Measurements from ENCODE around the gene MSANTD2.

Gene MSANTD2

DNA sequence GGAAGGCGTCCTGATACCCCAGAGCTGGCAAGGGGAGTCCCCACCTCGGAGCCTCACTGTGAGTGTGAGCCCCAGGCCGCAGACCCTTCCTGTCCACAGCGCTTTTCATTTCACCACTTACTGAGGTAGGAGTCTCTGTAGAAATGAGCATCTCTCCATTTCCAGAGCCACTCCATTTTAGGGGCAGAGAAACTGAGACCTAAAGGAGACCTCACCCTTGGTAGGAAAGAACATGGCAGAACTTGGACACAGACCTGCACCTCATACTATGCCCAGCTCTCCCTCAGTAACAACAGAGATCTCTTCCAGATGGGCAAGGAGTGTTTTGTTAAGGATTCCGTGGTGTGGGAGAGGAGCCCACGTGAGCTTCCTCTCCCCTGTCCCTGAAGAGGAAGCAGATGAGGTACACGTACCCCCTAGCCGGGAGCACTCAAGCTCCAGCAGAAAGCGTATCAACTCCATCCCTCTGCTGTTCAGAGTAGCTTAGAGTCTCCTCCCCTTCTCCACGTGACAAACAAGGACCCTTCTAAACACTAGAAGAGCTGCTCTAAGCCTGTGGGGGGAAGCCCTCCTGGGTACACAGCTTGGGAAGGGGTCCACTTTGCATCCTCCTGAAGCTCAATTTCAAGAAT, 47.6 kb downstream of the MSANTD2 start:
- no peak for DNase-seq

DNA sequence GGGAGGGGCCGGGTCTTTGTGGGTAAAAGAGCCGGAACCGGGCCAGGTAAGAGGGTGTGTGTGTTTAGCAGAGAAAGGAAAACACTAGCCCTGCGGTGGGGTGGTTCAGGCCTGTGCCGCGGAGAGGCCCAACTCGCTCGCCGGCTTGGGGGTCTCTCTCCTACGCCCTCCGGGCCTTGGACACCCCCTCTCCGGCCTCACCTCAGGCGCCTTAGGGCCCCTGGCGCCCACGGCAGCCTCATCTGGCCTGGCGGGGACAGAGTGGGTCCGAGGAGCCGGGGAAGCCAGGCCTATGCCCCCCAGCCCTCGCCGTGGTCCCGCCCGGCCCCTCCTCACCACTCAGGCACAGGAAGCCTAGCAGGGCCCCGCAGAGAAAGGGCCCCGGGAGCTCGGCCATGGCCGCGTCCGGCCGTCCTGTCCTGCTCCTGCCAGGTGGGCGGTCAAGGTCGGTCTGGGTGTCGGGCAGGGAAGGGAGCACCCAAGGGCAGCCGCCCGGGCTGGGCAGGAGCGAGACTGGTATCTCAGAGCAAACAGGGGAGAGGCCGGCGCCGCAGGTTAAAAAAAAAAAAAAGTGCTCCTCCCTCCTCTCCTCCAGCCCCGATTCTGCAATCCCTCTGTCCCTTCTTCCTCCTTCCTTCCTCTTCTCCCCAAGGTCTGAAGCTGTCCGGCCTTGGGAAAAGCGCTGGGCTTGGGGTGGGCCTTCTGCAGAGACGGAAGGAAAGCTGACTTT, 48.3 kb downstream of the MSANTD2 start, which contains the start of gene VSIG2:
Gene VSIG2, minus strand, starts transcription at position 515 of the 730 bp plus-strand sequence. Its CDS starts 118 bp downstream, at position 397.
- DNase-seq, result no peak

DNA sequence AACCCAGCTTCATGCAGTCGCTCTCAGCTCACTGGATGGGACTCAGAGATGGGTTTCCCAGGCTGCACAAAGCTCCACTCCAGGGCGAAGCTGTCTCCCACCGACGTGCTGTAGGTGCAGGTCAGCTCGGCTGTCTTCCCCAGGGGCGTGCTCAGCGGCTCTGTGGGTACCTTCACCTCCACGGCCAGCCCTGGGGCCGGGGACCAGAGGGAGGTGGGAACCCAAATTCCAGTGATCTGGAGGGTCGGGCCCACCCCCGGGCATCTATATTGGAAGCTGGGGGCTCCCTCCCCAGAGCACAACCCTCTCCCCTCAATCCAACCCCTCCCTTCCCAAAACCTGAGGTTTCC, 48.8 kb downstream of the MSANTD2 start:
- no peak for DNase-seq

DNA sequence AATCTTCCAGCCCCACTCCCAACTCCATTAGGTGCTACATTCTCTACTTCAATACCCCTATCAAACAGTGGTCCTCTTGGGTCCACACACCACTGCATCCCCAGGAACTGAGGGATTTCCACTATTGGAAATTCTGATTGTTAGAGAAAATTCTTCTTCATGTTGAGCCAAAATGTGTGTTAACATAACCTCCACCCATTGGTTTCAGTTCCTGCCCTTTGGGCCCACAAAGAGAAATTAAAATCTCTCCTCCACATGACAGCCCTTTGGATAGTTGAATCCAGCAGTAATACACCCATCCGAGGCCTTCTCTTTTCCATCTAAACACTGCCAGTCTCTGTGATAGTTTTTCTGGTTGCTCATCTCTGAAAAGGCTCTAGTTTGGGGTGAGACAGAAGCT, 50.3 kb downstream of the MSANTD2 start:
- DNase-seq, result no peak

DNA sequence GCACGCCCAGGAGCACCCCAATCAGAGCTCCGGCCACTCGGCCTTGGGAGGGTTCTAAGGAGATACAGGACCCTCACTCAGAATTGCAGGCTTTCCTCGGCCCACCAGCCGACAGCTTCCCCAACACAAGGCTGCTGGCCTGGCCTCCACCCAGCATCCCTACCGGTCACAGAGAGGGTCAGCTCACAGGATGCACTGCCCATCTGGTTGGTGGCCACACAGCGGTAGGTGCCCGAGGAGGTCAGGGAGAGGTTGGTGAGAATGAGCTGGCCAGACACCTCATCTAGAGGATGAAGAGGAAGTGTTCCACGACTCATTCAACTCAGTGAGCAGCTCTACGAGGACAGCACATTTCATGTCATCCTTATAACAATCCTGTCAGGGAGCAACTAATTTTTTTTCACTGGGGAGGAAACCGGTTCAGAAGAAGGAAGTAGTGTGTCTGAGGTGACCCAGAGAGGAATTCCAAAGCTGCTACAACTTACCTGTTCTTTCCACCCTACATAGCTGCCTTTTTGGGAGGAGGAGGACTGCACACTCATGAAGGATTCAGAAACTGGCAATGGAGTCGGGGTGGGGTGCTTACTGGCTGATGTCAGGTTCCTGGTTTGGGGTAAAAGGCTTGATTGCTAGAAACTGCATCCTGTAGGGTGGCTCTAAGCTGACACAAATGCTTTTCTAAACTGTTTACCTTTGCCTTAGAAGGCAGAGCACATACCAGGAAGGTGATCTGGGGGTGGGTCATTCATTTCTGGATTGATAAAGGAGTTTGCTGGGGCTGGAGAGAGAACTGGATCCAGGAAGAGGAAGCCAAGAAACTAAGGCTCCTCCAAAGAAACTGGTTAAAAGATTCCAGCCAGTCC, 51.5 kb downstream of the MSANTD2 start:
- no peak for DNase-seq

DNA sequence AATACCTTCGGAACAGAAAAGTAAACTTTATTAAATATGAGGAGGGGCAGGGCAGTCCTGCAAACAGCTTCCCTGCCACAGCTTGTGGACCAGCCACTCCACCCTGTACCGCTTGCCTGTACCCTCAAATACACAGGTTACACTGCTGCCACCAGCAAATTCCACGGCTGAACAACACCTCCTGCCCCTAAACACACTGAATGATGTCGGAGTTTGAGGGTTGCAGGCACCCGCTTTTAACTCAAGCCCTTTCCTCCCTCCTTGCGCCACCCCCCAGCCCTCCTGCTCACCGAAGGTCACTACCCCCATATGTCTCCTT, 52.1 kb downstream of the MSANTD2 start:
- no peak for DNase-seq

DNA sequence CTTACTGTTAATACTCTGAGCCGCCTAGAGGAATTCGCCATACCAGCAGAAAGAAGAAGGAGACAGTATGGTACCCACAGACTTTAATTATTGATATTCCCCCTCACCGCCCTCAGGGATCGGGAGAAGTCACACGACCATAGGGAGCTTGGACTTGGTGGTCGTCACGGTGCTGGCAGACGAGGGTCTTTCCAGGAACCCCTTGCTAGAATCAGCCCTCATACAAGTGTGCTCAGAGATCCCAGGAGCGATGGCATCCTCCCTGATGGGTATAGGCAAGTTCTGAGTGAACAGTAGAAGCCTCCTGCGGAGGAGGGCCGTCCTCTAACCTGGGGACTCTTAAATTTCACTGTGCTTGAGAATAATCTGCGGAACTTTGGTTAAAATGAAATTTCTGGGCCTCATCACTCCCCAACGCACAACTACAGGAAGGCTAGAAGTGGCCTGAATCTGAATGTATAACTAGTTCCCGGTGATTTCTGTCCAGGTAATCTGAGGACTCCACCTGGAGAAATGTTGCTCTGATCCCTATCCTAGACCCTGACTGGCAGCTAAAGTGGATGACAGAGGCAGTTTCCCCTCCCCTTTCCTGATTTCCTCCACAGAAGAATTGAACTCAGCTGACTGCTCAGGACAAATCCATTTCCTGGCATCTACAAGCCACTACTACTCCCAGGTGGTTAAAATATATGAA, 52.7 kb downstream of the MSANTD2 start:
- DNase-seq, result no peak

DNA sequence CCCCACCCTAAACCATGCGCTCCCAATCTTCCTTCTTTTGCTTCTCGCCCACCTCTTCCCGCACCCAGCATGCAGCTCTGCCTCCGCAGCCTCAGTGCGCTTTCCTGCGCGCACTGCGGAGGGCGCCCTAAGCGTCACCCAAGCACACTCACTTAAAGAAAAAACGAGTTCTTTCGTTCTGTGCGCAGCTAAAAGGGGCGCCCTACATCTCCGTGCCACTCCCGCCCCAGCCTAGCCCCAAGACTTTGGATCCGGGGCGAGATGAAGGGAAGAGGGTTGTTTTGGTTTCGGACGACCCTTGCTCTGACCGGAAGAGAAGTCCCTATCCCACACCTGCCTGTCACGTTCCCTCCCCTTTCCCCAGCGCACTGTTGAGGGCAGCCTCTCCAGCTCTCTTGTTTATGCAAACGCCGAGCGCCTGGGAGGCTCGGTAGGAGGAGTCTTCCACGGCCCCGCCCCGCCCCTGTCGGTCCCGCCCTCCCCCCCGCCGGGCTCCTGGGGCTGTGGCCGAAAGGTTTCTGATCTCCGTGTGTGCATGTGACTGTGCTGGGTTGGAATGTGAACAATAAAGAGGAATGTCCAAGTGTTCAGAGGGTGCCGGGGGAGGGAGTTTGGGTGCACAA, 53.5 kb downstream of the MSANTD2 start:
- DNase-seq, result peak; percentile 79 to 86

DNA sequence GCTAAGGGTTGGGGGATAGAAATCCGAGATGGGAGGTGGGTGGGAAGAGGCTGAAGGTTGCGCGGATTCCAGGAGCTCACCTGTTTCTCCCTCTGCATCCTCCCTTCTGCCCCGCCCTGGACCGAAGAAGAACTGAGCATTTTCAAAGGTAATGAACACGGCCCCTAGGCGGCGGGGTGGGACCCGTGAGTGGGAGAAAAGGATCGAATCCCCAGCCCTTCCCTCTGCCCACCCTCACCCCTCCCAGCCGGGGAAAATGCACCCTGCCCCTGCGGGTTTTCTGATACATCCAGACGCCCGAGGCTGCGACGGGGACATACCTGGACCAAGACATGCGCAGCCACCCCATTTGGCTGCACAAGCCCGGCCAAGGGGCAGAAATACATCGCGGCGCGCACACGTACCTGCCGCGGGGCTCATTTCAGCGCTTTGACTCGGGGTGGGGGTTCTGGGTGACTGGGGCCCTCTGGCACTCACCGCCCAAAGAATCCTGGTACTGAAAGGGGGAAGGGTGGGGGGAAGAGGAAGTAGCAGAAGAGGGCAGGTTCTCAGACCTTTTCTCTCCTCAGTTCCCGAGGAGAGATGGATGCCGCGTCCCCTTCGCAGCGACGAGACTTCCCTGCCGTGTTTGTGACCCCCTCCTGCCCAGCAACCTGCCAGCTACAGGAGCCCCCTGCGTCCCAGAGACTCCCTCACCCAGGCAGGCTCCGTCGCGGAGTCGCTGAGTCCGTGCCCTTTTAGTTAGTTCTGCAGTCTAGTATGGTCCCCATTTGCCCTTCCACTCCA, 54.2 kb downstream of the MSANTD2 start:
- peak; percentile 33 to 41 for DNase-seq

DNA sequence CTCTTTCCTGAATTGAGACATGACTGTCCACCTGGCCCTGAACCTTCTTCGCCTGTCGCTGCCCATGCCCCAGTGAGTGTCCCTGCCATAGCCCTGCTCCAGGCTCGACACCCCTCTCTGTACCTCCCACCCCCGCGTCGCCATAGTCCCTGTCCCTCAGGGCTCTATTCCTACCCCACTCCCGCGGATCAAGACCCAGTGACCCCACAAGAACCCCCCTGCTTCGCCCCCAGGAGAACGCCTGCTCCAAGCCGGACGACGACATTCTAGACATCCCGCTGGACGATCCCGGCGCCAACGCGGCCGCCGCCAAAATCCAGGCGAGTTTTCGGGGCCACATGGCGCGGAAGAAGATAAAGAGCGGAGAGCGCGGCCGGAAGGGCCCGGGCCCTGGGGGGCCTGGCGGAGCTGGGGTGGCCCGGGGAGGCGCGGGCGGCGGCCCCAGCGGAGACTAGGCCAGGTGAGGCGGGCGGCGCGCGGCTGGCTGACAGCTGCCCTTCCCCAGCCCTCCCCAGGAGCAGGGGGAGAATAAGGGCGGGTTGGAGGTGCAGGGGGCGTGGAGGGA, 54.9 kb downstream of the MSANTD2 start:
- DNase-seq, result no peak

DNA sequence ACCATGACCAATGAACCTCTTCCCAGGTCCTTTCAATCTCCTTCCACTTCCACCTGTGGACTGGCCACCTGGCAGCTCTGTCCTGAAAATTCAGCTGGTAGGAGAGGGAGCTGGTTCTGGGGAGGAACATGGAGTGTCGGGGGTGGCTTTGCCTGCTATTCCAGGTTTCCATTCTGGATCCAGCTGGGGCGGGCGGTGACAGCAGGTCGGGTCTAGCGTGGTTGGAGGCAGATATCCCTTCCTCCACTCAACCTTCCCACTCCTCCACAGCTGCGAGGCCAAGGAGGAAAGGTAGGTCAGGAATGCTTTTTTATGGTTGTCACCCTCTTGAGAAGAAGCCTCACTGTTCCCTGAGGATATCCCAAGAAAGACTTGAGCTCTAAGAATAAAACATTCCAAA, 57.2 kb downstream of the MSANTD2 start:
- DNase-seq, result no peak

DNA sequence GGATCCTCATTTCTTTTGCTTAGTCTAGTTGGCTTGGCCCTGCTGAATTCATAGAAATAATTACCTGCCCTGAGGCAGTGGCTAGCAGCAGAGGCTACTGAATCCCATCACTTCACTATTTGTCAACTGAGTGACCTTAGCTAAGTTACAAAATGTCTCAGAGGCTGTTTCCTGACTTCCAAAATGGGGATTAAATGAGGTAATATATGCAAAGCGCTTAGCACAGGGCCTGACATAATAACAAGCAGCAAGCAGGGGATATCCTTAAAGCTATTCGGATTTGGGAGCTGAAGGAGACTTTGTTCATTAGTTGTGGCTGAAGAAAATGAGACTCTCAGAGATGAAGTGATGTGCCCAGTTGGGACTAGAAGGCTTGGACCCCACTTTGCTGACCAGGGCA, 57.7 kb downstream of the MSANTD2 start:
- DNase-seq, result no peak

DNA sequence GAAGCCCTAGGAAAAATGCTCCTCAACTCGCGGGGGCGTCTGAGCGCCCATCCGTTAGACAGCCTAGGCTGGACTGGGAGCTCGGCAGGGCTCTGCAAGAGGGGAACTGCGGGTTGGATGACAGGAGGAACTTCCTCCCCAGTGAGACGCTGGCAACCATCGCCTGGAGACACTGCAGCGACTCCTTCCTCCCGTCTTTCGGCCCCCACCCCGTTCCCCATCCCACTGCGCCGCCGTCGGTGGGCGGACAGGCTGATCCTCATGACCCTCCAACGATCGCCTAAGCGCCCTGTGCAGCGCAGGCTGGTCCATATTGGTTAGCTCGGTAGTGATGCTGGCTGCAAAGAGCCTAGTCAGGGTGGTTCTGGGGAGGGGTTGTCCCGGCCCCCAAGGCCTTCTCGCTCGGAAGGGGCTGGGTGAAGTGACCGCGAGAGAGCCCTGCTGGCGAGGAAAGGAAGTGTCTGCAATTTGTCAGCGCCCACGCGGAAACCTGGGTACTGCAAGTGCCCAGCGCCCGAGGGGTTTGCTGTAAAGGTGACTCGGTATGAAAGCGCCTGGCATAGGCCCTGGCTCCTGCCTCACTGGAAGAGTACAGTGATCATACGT, 59.8 kb downstream of the MSANTD2 start:
- DNase-seq, result peak; percentile 57 to 65

DNA sequence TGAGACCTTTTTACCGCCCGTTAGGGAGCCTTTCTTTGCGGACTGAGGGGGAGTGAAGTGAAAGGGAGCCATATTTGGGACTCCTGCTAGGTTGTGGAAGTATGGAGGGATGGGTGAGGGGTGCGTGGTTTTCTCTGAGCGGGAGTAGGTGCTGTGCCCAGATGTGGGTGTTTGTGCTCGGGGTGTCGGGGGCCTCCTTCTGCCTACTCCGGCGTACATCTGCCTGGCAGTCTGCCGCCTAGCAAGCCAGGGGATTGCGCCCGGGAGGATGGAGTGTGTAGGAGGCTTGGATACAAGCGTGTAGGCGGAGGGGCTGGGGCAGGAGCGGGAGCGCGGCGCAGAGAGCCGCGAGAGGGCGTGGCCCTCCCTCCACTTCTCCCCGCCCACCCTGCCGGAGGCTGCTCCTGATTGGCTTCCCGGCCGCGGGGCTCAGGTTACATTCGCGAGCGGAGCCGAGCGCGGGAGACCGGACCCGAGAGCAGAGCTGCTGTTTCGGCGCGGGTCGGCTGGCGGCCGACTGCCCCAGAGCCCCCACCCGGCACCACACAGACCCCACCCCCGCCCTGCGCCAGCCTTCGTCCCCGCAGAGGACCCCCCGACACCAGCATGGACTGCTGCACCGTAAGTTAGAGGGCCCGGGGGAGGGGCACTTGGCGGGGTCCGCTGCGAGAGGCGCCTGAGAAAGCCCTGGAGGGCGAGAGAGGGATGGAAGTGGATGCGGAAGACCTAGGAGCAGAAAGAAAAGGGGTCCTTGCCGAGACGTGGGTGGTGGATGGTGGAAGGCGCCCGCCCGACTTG, 60.5 kb downstream of the MSANTD2 start, which contains the start of gene NRGN:
Gene NRGN, plus strand, starts transcription at position 464 of the 798 bp plus-strand sequence. Its CDS starts 143 bp downstream, at position 607.
- DNase-seq, result peak; percentile 81 to 85

DNA sequence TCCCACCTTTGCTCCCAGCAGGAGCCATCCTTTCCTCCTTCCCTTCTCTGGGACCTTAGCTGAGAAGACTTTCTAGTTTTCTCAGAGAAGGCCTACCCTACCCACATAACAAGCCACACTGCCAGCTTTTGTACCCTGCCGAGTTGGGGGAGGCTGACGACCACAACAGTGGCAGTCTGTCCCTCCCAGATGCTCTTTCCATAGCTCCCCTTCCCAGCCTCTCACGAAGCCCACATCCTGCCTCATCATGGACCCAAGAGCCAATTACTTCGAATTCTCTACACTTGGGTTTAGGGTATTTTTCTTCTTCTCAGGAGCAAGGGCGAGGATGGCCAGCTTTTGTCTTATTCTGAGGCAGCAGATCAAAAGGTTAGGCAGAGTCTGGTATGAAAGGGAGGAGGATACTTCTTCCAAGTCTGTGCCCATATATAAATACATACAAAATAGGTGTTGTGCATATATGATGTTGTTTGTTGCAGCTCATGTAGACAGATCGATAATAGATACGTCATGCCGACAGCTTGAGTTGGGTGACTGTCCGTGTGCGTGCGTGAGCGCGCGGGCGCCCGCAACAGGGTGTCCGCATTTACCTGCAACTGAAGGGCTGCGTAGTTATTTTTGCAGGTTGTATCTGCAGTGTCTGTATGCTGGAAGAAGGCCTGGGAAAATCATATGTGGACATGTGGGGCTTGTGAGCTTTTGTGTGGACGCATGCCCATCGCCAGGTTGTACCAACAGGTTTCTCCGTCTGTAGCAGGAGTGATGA, 61.3 kb downstream of the MSANTD2 start:
- no peak for DNase-seq

DNA sequence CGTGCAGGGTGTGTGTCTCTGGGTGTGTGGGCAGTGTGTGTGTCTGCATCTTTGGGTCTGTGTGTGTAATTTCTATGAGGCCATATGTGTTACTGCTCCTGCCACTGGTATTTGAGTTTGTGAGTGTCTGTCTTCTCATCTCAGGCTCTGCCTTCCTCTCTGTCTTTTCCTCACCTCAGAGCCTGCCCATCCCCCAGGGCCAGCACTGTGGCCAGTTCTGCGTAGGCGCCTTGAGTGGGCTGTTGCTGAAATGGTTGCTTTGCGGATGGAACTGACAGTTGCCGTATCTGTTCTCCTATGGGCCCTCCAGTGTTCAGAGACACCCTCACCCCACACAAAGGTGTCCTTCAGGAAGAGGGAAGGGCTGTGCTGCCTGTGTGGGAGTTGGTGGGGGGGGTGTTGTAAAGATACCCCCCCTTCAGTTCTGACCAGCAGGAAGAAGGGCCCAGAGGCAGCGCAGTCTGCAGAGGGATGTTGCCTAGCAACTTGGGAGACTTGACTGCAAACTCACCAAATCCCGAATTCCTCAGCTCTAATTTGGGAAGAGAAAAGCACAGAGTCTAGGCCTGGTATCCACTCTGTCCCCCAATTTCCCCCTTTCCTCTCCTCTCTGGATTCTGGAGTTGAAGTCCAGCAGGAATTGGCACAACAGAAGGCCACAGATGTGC, 62.4 kb downstream of the MSANTD2 start:
- DNase-seq, result no peak

DNA sequence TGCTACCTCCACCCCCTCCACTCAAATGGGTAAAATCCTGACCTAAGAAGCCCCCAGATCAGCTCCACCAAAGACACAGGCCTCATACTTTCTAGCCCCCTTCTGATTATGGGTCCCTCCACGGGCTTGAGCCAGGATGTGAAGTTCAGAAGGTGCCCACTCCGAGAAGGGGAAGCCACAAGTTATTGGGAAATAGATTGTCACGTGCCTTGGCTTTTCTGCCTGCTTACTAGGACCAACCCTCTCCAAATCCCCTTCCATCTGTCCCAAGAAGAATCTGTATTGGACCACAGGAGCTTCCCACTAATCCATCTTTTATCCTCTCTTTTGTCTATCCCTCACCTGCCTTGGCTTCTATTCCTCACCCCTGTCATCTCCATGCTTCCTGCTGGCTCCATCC, 63.5 kb downstream of the MSANTD2 start:
- DNase-seq, result no peak

DNA sequence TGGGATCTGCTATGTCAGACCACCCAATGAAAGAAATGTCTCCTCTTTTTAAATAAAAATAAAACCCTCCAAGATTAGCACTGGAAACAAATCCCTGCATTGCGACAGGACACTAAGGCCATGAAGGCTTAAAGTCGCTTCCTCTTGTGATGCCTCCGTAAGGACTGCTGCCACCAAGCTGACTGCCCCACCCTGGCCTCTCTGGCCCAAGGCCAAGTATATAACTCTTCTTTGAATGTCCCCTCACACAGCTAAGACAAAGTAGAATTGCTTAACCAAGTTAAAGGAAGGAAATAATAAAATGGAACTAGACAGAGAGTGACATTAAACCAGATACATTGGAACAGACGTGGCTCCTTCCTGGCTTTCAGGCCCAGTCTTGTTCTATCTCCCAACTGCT, 68.0 kb downstream of the MSANTD2 start:
- peak in 1 of 2 donors; percentile 50 for DNase-seq

DNA sequence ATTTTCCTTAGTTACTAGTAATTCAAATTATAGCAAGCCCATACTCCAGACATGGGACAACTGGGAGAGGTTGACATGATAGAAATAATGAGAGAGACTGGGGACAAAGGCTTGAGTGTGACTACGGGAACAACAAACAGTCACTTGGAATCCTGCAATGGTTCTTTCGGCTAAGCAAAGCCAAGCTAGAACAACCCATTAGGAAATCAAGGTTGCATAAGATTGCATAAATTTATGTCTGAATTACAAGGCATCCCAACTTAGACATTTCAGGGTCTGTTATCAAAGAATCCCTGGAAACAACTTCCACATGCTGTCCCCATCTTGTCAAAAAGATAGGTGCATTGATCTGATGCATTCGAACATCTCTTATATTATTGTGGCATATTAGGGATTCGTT, 70.6 kb downstream of the MSANTD2 start:
- DNase-seq, result no peak

Data from CD4-positive, alpha-beta T cell treated with Interferon alpha-2 for 1 hour (primary cell).